Measurements from ENCODE around the gene SRCIN1. TPM values are rescaled to one million over a fixed set of nuclear protein-coding genes. Genes with fewer than 3 reads are reported as not detected.

SRCIN1 gene
- total RNA-seq, 1 experiment from 2014 or later: 6.9 TPM

GRCh38 chr17:38507436-38507835 lies 98.3 kb downstream of the SRCIN1 start:
- Mint-ChIP-seq H3K36me3 (ENCODE audit: insufficient read depth in 1 of 3, low read depth in 3 of 3) (peaks cover 8 to 43% (median 8%) of the 10 kb centered on the region in 3 experiments), H3K4me3 (no peak overlapping the region), H3K27ac (no peak overlapping the region), H3K27me3 (ENCODE audit: low read depth) (peaks cover 27% of the 10 kb centered on the region), H3K4me1 (peaks cover 35 to 48% of the 10 kb centered on the region in 2 experiments), H3K9me3 (no peaks in the 10 kb centered on the region)
- H3K79me2 ChIP-seq (ENCODE audit: insufficient read depth, low read length): no peaks in the 10 kb centered on the region
- no peak overlapping the region for H3K18ac ChIP-seq (ENCODE audit: insufficient read length, low read depth, low read length)
- no CpG with 5 or more reads among the region's 3 CpGs for WGBS (ENCODE audit: extremely low coverage, insufficient read length, low lambda C conversion rate)
- H3T11ph ChIP-seq (ENCODE audit: low read length): no peak overlapping the region
- H3K14ac ChIP-seq (ENCODE audit: insufficient read depth, low read length): no peak overlapping the region
- H2AFZ ChIP-seq (ENCODE audit: low read length): no peak overlapping the region
- no peak overlapping the region for H4K5ac ChIP-seq (ENCODE audit: insufficient read length, low read depth, low read length)
- H3K27ac ChIP-seq (ENCODE audit: insufficient read length, low read depth, low read length): no peak overlapping the region
- H3K9ac ChIP-seq (ENCODE audit: extremely low read depth, insufficient read length, low read length): no peak overlapping the region
- H3K4ac ChIP-seq (ENCODE audit: low read depth, low read length): no peak overlapping the region
- no peak overlapping the region for H3K23ac ChIP-seq (ENCODE audit: insufficient read length, low read depth, low read length)
- no peak overlapping the region for H3K4me2 ChIP-seq (ENCODE audit: insufficient read depth, insufficient read length, low read length)
- H3K56ac ChIP-seq (ENCODE audit: insufficient read length, low read depth, low read length): no peak overlapping the region
- H2BK5ac ChIP-seq (ENCODE audit: insufficient read length, low read length): no peak overlapping the region
- no peaks in the 10 kb centered on the region for H3K79me1 ChIP-seq (ENCODE audit: insufficient read depth, low read depth, low read length, poor library complexity, severe bottlenecking)
- peaks cover 8% of the 10 kb centered on the region; the same call in 1 of the 2 replicates for H3K4me1 ChIP-seq (ENCODE audit: insufficient read depth, low read length)
- H2BK15ac ChIP-seq (ENCODE audit: low read depth, low read length): no peak overlapping the region
- no peaks in the 10 kb centered on the region; the same call in 1 of the 2 replicates for H3K27me3 ChIP-seq (ENCODE audit: insufficient read depth, low read length)
- H3K9me3 ChIP-seq (ENCODE audit: control insufficient read depth, low read depth, low read length): no peaks in the 10 kb centered on the region
- no peak overlapping the region for H2BK12ac ChIP-seq (ENCODE audit: insufficient read length, low read depth, low read length)
- 0 out of 3 replicates have a peak, but pooled peaks have one; percentile 27 for TF ChIP-seq CTCF (conservative IDR thresholded peaks at IDR 0.05)
- DNase-seq: peak; percentile 47
- peaks cover 2% of the 10 kb centered on the region for H4K20me1 ChIP-seq (ENCODE audit: control insufficient read depth, insufficient read depth, insufficient read length)
- peaks cover 18% of the 10 kb centered on the region for H3K23me2 ChIP-seq (ENCODE audit: insufficient read length, low read depth, low read length, poor library complexity, severe bottlenecking)
- no peak overlapping the region for H2AK5ac ChIP-seq (ENCODE audit: insufficient read length, low read length)
- no peak overlapping the region for H4K91ac ChIP-seq (ENCODE audit: insufficient read length, low read depth, low read length)
- H4K8ac ChIP-seq (replicated peaks; ENCODE audit: insufficient read length, low read depth, low read length): no peak overlapping the region
- H2BK120ac ChIP-seq (ENCODE audit: low read depth, low read length, poor library complexity, severe bottlenecking): no peak overlapping the region
- H2BK20ac ChIP-seq (ENCODE audit: low read depth, low read length, poor library complexity, severe bottlenecking): no peak overlapping the region

Data from H9 (cell line).